Measurements from ENCODE around the gene NDUFAF2. TPM values are rescaled to one million over a fixed set of nuclear protein-coding genes. Genes with fewer than 3 reads are reported as not detected.

Gene NDUFAF2
- polyA plus RNA-seq, 1 of the 3 experiments (the other 2 are of a cell fraction) = 33.4 TPM

DNA sequence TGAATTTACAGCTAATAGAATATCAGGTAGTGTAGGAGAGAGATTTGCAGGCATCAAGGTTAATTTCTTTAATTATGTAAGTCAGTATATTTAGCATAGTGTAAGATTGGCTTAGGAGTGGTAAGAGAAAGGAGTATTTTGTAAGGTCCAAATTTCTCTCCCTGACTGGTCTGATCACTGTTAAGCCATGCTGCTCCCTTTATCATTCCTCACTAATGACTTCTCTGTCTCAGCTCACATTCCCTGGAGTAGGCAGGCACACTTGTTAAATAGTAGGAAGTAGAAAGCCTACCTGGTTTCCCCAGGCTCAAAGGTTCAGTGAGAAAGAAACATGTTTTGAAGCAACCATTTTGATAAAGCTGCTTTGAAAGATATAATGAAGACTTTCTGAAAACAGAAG is 126.5 kb downstream of the NDUFAF2 start:
- no peaks in the 10 kb centered on the region for H3K9me3 ChIP-seq
- no peak overlapping the region for H3K4me3 ChIP-seq (ENCODE audit: low read depth in 2 of 2, low read length in 1 of 2)
- H3K27ac ChIP-seq (ENCODE audit: low read depth in 2 of 2, low read length in 1 of 2) = no peak overlapping the region
- H3F3A ChIP-seq (replicated peaks; ENCODE audit: insufficient read depth) = peaks cover 4% of the 10 kb centered on the region
- no peaks in the 10 kb centered on the region for H3K27me3 ChIP-seq (ENCODE audit: insufficient read depth)
- no peaks in the 10 kb centered on the region for H3K79me2 ChIP-seq (ENCODE audit: insufficient read depth)
- no peaks in the 10 kb centered on the region for H4K20me1 ChIP-seq (ENCODE audit: insufficient read depth)
- TF ChIP-seq, protein P1, sequence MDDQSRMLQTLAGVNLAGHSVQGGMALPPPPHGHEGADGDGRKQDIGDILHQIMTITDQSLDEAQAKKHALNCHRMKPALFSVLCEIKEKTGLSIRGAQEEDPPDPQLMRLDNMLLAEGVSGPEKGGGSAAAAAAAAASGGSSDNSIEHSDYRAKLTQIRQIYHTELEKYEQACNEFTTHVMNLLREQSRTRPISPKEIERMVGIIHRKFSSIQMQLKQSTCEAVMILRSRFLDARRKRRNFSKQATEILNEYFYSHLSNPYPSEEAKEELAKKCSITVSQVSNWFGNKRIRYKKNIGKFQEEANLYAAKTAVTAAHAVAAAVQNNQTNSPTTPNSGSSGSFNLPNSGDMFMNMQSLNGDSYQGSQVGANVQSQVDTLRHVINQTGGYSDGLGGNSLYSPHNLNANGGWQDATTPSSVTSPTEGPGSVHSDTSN (IDR thresholded peaks at IDR 0.05) = no peak
- TF ChIP-seq TCF12 (IDR thresholded peaks at IDR 0.05) = no peak
- TF ChIP-seq FOXJ3 (CRISPR knock-in tag; IDR thresholded peaks at IDR 0.05) = no peak
- TF ChIP-seq FOSL2 (IDR thresholded peaks at IDR 0.05; ENCODE audit: borderline replicate concordance, low read depth) = no peak
- no peak for TF ChIP-seq MXI1 (IDR thresholded peaks at IDR 0.05; ENCODE audit: low read depth, low read length)
- TF ChIP-seq, protein P2, sequence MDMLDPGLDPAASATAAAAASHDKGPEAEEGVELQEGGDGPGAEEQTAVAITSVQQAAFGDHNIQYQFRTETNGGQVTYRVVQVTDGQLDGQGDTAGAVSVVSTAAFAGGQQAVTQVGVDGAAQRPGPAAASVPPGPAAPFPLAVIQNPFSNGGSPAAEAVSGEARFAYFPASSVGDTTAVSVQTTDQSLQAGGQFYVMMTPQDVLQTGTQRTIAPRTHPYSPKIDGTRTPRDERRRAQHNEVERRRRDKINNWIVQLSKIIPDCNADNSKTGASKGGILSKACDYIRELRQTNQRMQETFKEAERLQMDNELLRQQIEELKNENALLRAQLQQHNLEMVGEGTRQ (IDR thresholded peaks at IDR 0.05; ENCODE audit: borderline replicate concordance, low read depth, low read length) = no peak
- no peak for TF ChIP-seq SIN3A (IDR thresholded peaks at IDR 0.05; ENCODE audit: borderline replicate concordance, low read depth, low read length)
- TF ChIP-seq NRF1 (IDR thresholded peaks at IDR 0.05; ENCODE audit: low read depth, low read length) = no peak
- no peak for TF ChIP-seq RFX5 (IDR thresholded peaks at IDR 0.05; ENCODE audit: low read length)
- TF ChIP-seq ELF1 (IDR thresholded peaks at IDR 0.05) = no peak
- TF ChIP-seq, protein P3, sequence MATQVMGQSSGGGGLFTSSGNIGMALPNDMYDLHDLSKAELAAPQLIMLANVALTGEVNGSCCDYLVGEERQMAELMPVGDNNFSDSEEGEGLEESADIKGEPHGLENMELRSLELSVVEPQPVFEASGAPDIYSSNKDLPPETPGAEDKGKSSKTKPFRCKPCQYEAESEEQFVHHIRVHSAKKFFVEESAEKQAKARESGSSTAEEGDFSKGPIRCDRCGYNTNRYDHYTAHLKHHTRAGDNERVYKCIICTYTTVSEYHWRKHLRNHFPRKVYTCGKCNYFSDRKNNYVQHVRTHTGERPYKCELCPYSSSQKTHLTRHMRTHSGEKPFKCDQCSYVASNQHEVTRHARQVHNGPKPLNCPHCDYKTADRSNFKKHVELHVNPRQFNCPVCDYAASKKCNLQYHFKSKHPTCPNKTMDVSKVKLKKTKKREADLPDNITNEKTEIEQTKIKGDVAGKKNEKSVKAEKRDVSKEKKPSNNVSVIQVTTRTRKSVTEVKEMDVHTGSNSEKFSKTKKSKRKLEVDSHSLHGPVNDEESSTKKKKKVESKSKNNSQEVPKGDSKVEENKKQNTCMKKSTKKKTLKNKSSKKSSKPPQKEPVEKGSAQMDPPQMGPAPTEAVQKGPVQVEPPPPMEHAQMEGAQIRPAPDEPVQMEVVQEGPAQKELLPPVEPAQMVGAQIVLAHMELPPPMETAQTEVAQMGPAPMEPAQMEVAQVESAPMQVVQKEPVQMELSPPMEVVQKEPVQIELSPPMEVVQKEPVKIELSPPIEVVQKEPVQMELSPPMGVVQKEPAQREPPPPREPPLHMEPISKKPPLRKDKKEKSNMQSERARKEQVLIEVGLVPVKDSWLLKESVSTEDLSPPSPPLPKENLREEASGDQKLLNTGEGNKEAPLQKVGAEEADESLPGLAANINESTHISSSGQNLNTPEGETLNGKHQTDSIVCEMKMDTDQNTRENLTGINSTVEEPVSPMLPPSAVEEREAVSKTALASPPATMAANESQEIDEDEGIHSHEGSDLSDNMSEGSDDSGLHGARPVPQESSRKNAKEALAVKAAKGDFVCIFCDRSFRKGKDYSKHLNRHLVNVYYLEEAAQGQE (IDR thresholded peaks at IDR 0.05; ENCODE audit: low read depth, low read length) = no peak
- TF ChIP-seq SMC3 (IDR thresholded peaks at IDR 0.05; ENCODE audit: low read depth, low read length) = no peak
- no peak for DNase-seq
- ChIA-PET POLR2A (no interaction called here), CTCF (no interaction called here)
- no peak overlapping the region for H3K4me2 ChIP-seq
- no peak overlapping the region for H3K9ac ChIP-seq
- no peak overlapping the region for H2AFZ ChIP-seq (ENCODE audit: low read depth)
- H3K36me3 ChIP-seq (replicated peaks in 1 of 2; ENCODE audit: control insufficient read depth in 1 of 2, insufficient read depth in 2 of 2, low read length in 1 of 2) = peaks cover 0 to 3% of the 10 kb centered on the region in 2 experiments
- H3K4me1 ChIP-seq (ENCODE audit: control insufficient read depth in 1 of 2, insufficient read depth in 2 of 2, low read depth in 1 of 2, low read length in 1 of 2) = no peaks in the 10 kb centered on the region; a peak in 1 of 4 replicates
- H3K9me2 ChIP-seq = no peaks in the 10 kb centered on the region

DNA sequence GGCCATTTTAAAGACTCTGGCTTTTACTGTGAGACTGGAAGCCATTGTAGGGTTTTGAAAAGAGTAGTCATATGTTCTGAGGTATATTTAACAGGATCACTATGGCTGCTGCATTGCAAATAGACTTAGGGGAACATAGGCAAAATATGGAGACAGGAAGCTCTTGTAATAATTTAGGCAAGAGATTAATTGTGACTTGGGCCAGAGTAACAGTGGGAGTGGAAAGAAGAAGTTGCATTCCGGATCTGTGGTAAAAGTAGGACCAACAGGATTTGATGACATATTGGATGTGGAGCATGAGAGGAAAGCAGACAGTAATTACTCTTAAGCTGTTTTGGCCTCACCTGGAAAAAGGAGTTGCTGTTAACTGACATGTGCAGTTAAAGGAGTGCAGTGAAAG is 131.6 kb downstream of the NDUFAF2 start:
- no peak overlapping the region for H3K4me2 ChIP-seq
- ChIA-PET CTCF (interaction anchor here (1.0 kb wide), 1 partner anchor 582 kb away, joined by 3 read pairs; no protein-coding TSS in a partner anchor), POLR2A (no interaction called here)
- no peak overlapping the region for H3K27ac ChIP-seq (ENCODE audit: low read depth in 2 of 2, low read length in 1 of 2)
- H3K9ac ChIP-seq = no peak overlapping the region
- no peaks in the 10 kb centered on the region for H4K20me1 ChIP-seq (ENCODE audit: insufficient read depth)
- no peaks in the 10 kb centered on the region; a peak in 1 of 4 replicates for H3K4me1 ChIP-seq (ENCODE audit: control insufficient read depth in 1 of 2, insufficient read depth in 2 of 2, low read depth in 1 of 2, low read length in 1 of 2)
- H2AFZ ChIP-seq (ENCODE audit: low read depth) = no peak overlapping the region
- no peak for DNase-seq
- H3K79me2 ChIP-seq (ENCODE audit: insufficient read depth) = no peaks in the 10 kb centered on the region
- WGBS (ENCODE audit: low lambda C conversion rate) = 96% methylated on average over 1 of the region's 1 CpG
- no peaks in the 10 kb centered on the region for H3K27me3 ChIP-seq (ENCODE audit: insufficient read depth)
- H3F3A ChIP-seq (replicated peaks; ENCODE audit: insufficient read depth) = no peaks in the 10 kb centered on the region
- peaks cover 0 to 3% of the 10 kb centered on the region in 2 experiments for H3K36me3 ChIP-seq (replicated peaks in 1 of 2; ENCODE audit: control insufficient read depth in 1 of 2, insufficient read depth in 2 of 2, low read length in 1 of 2)
- no peaks in the 10 kb centered on the region for H3K9me3 ChIP-seq
- H3K9me2 ChIP-seq = no peaks in the 10 kb centered on the region
- no peak overlapping the region for H3K4me3 ChIP-seq (ENCODE audit: low read depth in 2 of 2, low read length in 1 of 2)
- no peak for TF ChIP-seq RFX5 (IDR thresholded peaks at IDR 0.05; ENCODE audit: low read length)
- TF ChIP-seq POLR2AphosphoS5 (IDR thresholded peaks at IDR 0.05; ENCODE audit: low read depth, low read length) = no peak
- TF ChIP-seq TAF1 (IDR thresholded peaks at IDR 0.05; ENCODE audit: borderline replicate concordance, low read depth, low read length) = no peak
- no peak for TF ChIP-seq JUND (IDR thresholded peaks at IDR 0.05)
- TF ChIP-seq, protein P1 (IDR thresholded peaks at IDR 0.05) = no peak
- TF ChIP-seq GATA2 (CRISPR knock-in tag; IDR thresholded peaks at IDR 0.05) = no peak
- no peak for TF ChIP-seq MXI1 (IDR thresholded peaks at IDR 0.05; ENCODE audit: low read depth, low read length)
- no peak for TF ChIP-seq FOXM1 (IDR thresholded peaks at IDR 0.05; ENCODE audit: low read depth)
- TF ChIP-seq, protein P4, sequence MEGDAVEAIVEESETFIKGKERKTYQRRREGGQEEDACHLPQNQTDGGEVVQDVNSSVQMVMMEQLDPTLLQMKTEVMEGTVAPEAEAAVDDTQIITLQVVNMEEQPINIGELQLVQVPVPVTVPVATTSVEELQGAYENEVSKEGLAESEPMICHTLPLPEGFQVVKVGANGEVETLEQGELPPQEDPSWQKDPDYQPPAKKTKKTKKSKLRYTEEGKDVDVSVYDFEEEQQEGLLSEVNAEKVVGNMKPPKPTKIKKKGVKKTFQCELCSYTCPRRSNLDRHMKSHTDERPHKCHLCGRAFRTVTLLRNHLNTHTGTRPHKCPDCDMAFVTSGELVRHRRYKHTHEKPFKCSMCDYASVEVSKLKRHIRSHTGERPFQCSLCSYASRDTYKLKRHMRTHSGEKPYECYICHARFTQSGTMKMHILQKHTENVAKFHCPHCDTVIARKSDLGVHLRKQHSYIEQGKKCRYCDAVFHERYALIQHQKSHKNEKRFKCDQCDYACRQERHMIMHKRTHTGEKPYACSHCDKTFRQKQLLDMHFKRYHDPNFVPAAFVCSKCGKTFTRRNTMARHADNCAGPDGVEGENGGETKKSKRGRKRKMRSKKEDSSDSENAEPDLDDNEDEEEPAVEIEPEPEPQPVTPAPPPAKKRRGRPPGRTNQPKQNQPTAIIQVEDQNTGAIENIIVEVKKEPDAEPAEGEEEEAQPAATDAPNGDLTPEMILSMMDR (IDR thresholded peaks at IDR 0.05) = no peak
- no peak for TF ChIP-seq CHD2 (IDR thresholded peaks at IDR 0.05; ENCODE audit: low read length, partially characterized antibody)
- no peak for TF ChIP-seq FOXJ3 (CRISPR knock-in tag; IDR thresholded peaks at IDR 0.05)
- TF ChIP-seq, protein P5, sequence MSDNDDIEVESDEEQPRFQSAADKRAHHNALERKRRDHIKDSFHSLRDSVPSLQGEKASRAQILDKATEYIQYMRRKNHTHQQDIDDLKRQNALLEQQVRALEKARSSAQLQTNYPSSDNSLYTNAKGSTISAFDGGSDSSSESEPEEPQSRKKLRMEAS (IDR thresholded peaks at IDR 0.05; ENCODE audit: low read depth) = no peak
- no peak for TF ChIP-seq GABPA (IDR thresholded peaks at IDR 0.05; ENCODE audit: low read depth)

Measured in SK-N-SH (cell line).